Neuronal stem cell (in vitro differentiated cells): Measurements from ENCODE around the gene RBM18.

Experiments used
- DNase-seq: peaks from one replicate; pipeline ENCODE4 v3.0.0-alpha.2; 2013; ENCODE audit warnings: low spot score
- H2AFZ ChIP-seq: one replicate; pipeline ENCODE4 v1.6.1; 2013; ENCODE audit warnings: mild to moderate bottlenecking, low read length, inconsistent platforms
- H2AK5ac ChIP-seq: 2 replicates; pipeline ENCODE4 v1.6.1; 2013; ENCODE audit warnings: low read depth, mild to moderate bottlenecking, inconsistent platforms, low read length, moderate library complexity, mixed read lengths
- H2BK120ac ChIP-seq: 2 replicates; pipeline ENCODE4 v1.6.1; 2013; ENCODE audit warnings: low read depth, mild to moderate bottlenecking, inconsistent platforms, low read length, moderate library complexity, mixed read lengths
- H2BK12ac ChIP-seq: one replicate; pipeline ENCODE4 v1.6.1; 2013; ENCODE audit warnings: low read length, inconsistent platforms
- H2BK15ac ChIP-seq: 2 replicates; pipeline ENCODE4 v1.6.1; 2013; ENCODE audit warnings: mild to moderate bottlenecking, low read length, inconsistent platforms, mixed read lengths
- H2BK5ac ChIP-seq: one replicate; pipeline ENCODE4 v1.6.1; 2013; ENCODE audit warnings: inconsistent platforms, mild to moderate bottlenecking, low read length, moderate library complexity
- H3K14ac ChIP-seq: one replicate; pipeline ENCODE4 v1.6.1; 2013; ENCODE audit warnings: low read length, inconsistent platforms
- H3K18ac ChIP-seq: 2 replicates; pipeline ENCODE4 v1.6.1; 2013; ENCODE audit warnings: low read length, inconsistent platforms
- H3K23ac ChIP-seq: 2 replicates; pipeline ENCODE4 v1.6.1; 2013; ENCODE audit warnings: low read depth, mild to moderate bottlenecking, mixed read lengths, low read length, inconsistent platforms; ENCODE audit not compliant: poor library complexity
- H3K27ac ChIP-seq: replicated peaks from 3 replicates; pipeline ENCODE4 v1.5.1; 2013; ENCODE audit warnings: low read length, inconsistent platforms
- H3K27me3 ChIP-seq, 3 experiments: 2 replicates each; pipeline ENCODE4 v1.6.1; 2013; ENCODE audit warnings: low read length in 3 of 3, mild to moderate bottlenecking in 2 of 3, inconsistent platforms in 1 of 3, low read depth in 1 of 3, mixed read lengths in 1 of 3, moderate library complexity in 1 of 3; ENCODE audit not compliant: control insufficient read depth in 3 of 3, insufficient read depth in 3 of 3
- H3K36me3 ChIP-seq, 2 donors: replicated peaks in 1 of 2; 2 replicates each; pipeline ENCODE4 v1.6.1; 2013; ENCODE audit warnings: low read length in 2 of 2; ENCODE audit not compliant: control insufficient read depth in 2 of 2, insufficient read depth in 2 of 2
- H3K4ac ChIP-seq: 2 replicates; pipeline ENCODE4 v1.6.1; 2013; ENCODE audit warnings: inconsistent platforms, mild to moderate bottlenecking, low read length, moderate library complexity
- H3K4me1 ChIP-seq, 2 donors: 1 replicate in 1 of 2; 2 replicates in 1 of 2; pipeline ENCODE4 v1.6.1; 2013; ENCODE audit warnings: low read length in 2 of 2, low read depth in 1 of 2; ENCODE audit not compliant: control insufficient read depth in 2 of 2, insufficient read depth in 1 of 2
- H3K4me2 ChIP-seq: one replicate; pipeline ENCODE4 v1.6.1; 2013; ENCODE audit warnings: mild to moderate bottlenecking, low read length, inconsistent platforms; ENCODE audit not compliant: insufficient read depth, poor library complexity, severe bottlenecking
- H3K4me3 ChIP-seq, 2 donors: 2 replicates each; pipeline ENCODE4 v1.5.1; 2013; ENCODE audit warnings: low read length in 2 of 2, mild to moderate bottlenecking in 2 of 2, inconsistent platforms in 1 of 2, moderate library complexity in 1 of 2
- H3K79me1 ChIP-seq: one replicate; pipeline ENCODE4 v1.6.1; 2013; ENCODE audit warnings: low read depth, mild to moderate bottlenecking, inconsistent platforms, low read length, moderate library complexity
- H3K9ac ChIP-seq: one replicate; pipeline ENCODE4 v1.6.1; 2013; ENCODE audit warnings: mild to moderate bottlenecking, low read depth, low read length, inconsistent platforms; ENCODE audit not compliant: poor library complexity
- H3K9me3 ChIP-seq, 2 donors: replicated peaks in 1 of 2; 2 replicates each; pipeline versions ENCODE3 to v1.6.1; 2013; ENCODE audit warnings: low read length in 2 of 2, mild to moderate bottlenecking in 2 of 2, inconsistent platforms in 1 of 2, low read depth in 1 of 2, mixed read lengths in 1 of 2, moderate library complexity in 1 of 2; ENCODE audit not compliant: control insufficient read depth in 2 of 2, insufficient read depth in 1 of 2
- H4K8ac ChIP-seq: one replicate; pipeline ENCODE4 v1.6.1; 2013; ENCODE audit warnings: low read depth, mild to moderate bottlenecking, inconsistent platforms, low read length, moderate library complexity
- H4K91ac ChIP-seq: one replicate; pipeline ENCODE4 v1.6.1; 2013; ENCODE audit warnings: low read length, low read depth, mild to moderate bottlenecking, inconsistent platforms; ENCODE audit not compliant: poor library complexity
- WGBS, 2 donors: extraction: QIAGEN DNeasy Blood & Tissue Kit; methylation state at CpG; one replicate each; pipeline ENCODE4 v1.1.7; 2013; ENCODE audit warnings: missing lambda C conversion rate in 2 of 2, mixed read lengths in 1 of 2; ENCODE audit not compliant: insufficient read length in 2 of 2, insufficient replicate concordance in 1 of 2; ENCODE audit errors: extremely low coverage in 2 of 2; 5-methylcytosine and 5-hydroxymethylcytosine counted together

RBM18 gene

DNA sequence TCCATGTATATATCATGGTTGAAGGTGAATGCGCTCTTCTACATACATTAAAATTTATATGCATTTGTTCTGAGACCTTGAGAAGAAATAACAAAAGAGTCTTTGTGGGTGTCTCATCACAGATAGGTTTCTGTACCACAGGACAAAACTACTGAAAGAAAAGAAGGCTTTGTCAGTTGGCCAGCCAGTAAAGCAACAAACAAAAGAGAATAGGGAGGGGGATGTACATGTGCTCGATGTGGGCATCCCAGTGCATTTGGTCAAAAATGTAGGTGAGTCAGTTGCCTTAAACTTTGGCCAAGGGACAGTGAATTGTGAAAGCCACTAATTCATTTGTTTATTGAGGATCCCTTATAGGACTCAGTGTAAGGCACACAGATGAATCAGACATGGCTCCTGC lies 13.3 kb downstream of the RBM18 start:
- Histone ChIP-seq H2BK120ac (no peak overlapping the region), H2AK5ac (no peak overlapping the region), H2BK5ac (no peak overlapping the region), H3K4ac (no peak overlapping the region), H4K8ac (no peak overlapping the region), H2BK15ac (no peak overlapping the region), H4K91ac (no peak overlapping the region), H3K36me3 (peaks cover 7 to 87% of the 10 kb centered on the region in 2 donors), H3K14ac (no peak overlapping the region), H3K9ac (no peak overlapping the region), H3K18ac (no peak overlapping the region), H3K79me1 (no peaks in the 10 kb centered on the region), H2AFZ (no peak overlapping the region), H3K4me3 (no peak overlapping the region), H3K27ac (no peak overlapping the region), H3K23ac (no peak overlapping the region), H3K4me2 (no peak overlapping the region), H3K9me3 (no peaks in the 10 kb centered on the region), H2BK12ac (no peak overlapping the region), H3K27me3 (no peaks in the 10 kb centered on the region), H3K4me1 (no peaks in the 10 kb centered on the region)
- no peak for DNase-seq
- WGBS, 2 donors: no CpG with 5 or more reads among the region's 2 CpGs

DNA sequence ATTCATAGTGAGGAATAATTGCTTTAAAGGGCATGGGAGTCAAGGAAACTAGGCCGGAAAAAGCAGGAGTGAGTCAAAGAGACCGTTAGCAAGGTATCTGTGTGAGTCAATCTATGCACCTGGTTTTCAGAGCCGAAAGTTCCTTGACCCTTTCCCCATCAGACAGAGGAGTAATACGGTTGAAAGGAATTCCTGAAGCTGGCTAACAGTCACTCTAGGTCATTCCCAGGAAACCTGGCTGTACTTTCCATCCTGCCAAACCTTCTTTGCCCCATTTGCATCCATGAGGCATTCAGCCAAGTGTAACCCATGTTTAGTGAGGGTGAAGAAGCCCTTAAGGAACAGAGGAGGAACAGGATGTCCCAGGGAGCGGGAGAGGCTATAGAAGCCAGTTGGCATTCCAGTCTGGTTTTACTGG lies 16.2 kb downstream of the RBM18 start:
- no peak overlapping the region for H3K23ac ChIP-seq
- no peak for DNase-seq
- H3K36me3 ChIP-seq: peaks cover 12 to 96% of the 10 kb centered on the region in 2 donors
- no peak overlapping the region for H2BK12ac ChIP-seq
- no peak overlapping the region for H2BK5ac ChIP-seq
- no peak overlapping the region for H3K18ac ChIP-seq
- no peaks in the 10 kb centered on the region for H3K4me1 ChIP-seq
- no peak overlapping the region for H4K91ac ChIP-seq
- H3K27ac ChIP-seq: no peak overlapping the region
- no peaks in the 10 kb centered on the region for H3K79me1 ChIP-seq
- no peak overlapping the region for H2BK120ac ChIP-seq
- no peak overlapping the region for H2AFZ ChIP-seq
- no peak overlapping the region for H2AK5ac ChIP-seq
- no peak overlapping the region for H3K4me3 ChIP-seq
- no peak overlapping the region for H3K4ac ChIP-seq
- H2BK15ac ChIP-seq: no peak overlapping the region
- no CpG with 5 or more reads among the region's 5 CpGs for WGBS, 2 donors
- no peak overlapping the region for H3K4me2 ChIP-seq
- H3K9ac ChIP-seq: no peak overlapping the region
- no peak overlapping the region for H4K8ac ChIP-seq
- H3K27me3 ChIP-seq: no peaks in the 10 kb centered on the region
- H3K14ac ChIP-seq: no peak overlapping the region
- no peaks in the 10 kb centered on the region for H3K9me3 ChIP-seq

DNA sequence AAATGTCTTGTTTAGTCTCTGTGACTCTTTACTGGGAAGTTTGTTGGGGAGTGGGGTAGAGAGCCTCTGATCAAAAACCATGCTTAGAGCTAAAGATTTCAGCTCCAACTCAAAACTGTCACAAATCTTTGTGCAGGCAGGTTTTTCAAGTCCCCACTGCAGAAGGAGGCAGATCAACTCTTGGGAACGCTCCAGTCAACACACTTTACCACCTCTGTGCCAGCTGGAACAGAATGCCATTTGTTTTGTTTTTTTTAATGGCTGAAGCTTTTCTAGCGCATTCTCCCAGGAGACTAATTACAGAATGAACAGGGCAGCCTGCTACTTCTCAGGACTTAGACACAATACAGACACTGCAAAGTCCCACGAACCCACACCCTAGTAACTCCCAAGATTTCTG lies 18.0 kb downstream of the RBM18 start:
- H3K27ac ChIP-seq: no peak overlapping the region
- H3K23ac ChIP-seq: no peak overlapping the region
- H3K18ac ChIP-seq: no peak overlapping the region
- WGBS, 2 donors: no CpG with 5 or more reads among the region's 3 CpGs
- no peaks in the 10 kb centered on the region for H3K27me3 ChIP-seq
- H2AFZ ChIP-seq: no peak overlapping the region
- H3K9ac ChIP-seq: no peak overlapping the region
- no peak overlapping the region for H2AK5ac ChIP-seq
- H3K4me3 ChIP-seq: no peak overlapping the region
- H3K79me1 ChIP-seq: no peaks in the 10 kb centered on the region
- DNase-seq: no peak
- no peaks in the 10 kb centered on the region for H3K9me3 ChIP-seq
- H2BK12ac ChIP-seq: no peak overlapping the region
- H3K36me3 ChIP-seq: peaks cover 16 to 97% of the 10 kb centered on the region in 2 donors
- no peak overlapping the region for H3K4me2 ChIP-seq
- H2BK5ac ChIP-seq: no peak overlapping the region
- no peak overlapping the region for H3K4ac ChIP-seq
- H3K4me1 ChIP-seq: no peaks in the 10 kb centered on the region
- no peak overlapping the region for H4K8ac ChIP-seq
- no peak overlapping the region for H2BK120ac ChIP-seq
- H4K91ac ChIP-seq: no peak overlapping the region
- H2BK15ac ChIP-seq: no peak overlapping the region
- no peak overlapping the region for H3K14ac ChIP-seq

- no peak overlapping the region for H3K27ac ChIP-seq
- H3K4me2 ChIP-seq: no peak overlapping the region
- H3K23ac ChIP-seq: no peak overlapping the region
- H3K36me3 ChIP-seq: peaks cover 19 to 88% of the 10 kb centered on the region in 2 donors
- no CpG with 5 or more reads among the region's 3 CpGs for WGBS, 2 donors
- no peak overlapping the region for H3K4me3 ChIP-seq
- no peak overlapping the region for H3K14ac ChIP-seq
- no peak for DNase-seq
- H3K4ac ChIP-seq: no peak overlapping the region
- no peak overlapping the region for H4K91ac ChIP-seq
- no peak overlapping the region for H3K9ac ChIP-seq
- no peak overlapping the region for H3K18ac ChIP-seq
- H3K9me3 ChIP-seq: no peaks in the 10 kb centered on the region
- H2AK5ac ChIP-seq: no peak overlapping the region
- no peaks in the 10 kb centered on the region for H3K4me1 ChIP-seq
- no peak overlapping the region for H2BK12ac ChIP-seq
- peaks cover 0 to 2% (median 0%) of the 10 kb centered on the region in 3 experiments for H3K27me3 ChIP-seq
- no peak overlapping the region for H2BK120ac ChIP-seq
- H2BK5ac ChIP-seq: no peak overlapping the region
- no peak overlapping the region for H2AFZ ChIP-seq
- no peak overlapping the region for H2BK15ac ChIP-seq
- no peak overlapping the region for H4K8ac ChIP-seq
- no peaks in the 10 kb centered on the region for H3K79me1 ChIP-seq
Observed at GRCh38 chr9:122244349-122244748, 20.3 kb downstream of the RBM18 start.
